ELF-1 (cell line): ENCODE data around the gene SCD5.
"Not testable (repeated sequence)": the region's sequence is repeated elsewhere in the genome, so short reads cannot be mapped to it uniquely, and the experiment has no call there.

ENCODE experiments used
- DNase-seq: peaks from one replicate; pipeline ENCODE4 v3.0.0-alpha.2; 2016; ENCODE audit warnings: low read depth, low spot score

Gene SCD5

DNA sequence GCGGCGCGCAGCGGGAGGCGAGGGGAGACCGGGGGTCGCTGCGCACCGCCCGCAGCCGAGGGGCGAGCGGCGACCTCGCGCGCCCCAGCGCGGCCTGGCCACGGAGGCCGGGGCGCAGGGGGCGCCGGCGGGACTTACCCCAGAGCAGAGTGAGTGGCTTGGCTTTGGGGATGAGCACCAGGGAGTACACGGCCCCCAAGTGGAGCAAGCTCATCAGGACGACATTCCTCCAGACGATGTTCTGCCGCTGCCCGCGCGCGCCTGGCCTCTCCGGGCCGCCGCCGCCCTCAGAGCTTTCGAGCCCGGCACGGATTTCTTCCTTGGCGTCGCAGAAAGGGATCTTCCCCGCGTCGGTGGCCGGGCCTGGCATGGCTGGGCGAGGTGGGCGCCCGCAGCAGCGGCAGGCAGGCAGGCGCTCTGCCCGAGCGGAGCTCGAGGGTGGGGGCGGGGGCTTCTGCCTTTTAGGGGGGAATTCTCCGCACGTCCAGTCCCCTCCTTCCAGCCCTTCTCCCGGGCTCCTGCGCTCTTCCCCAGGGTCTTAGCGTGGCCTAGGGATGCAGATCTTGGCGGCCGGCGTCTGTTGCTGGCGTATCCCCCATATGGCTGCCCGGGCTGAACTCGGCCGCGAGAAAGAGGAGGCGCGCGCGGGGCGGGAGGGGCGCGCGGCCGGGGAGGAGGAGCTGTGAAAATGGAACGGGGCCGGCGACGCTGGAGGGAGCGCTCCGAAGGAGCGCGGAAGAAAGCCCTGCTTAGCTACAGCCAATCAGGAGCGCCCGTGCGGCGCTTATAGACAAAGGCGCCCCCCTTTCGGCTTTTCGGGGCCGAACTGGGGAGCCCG, at the start of gene SCD5:
SCD5 (minus strand) TSS at position 629 of the 838 bp plus-strand sequence; CDS start at position 370, 259 bp downstream.
- DNase-seq = peak; percentile 51

DNA sequence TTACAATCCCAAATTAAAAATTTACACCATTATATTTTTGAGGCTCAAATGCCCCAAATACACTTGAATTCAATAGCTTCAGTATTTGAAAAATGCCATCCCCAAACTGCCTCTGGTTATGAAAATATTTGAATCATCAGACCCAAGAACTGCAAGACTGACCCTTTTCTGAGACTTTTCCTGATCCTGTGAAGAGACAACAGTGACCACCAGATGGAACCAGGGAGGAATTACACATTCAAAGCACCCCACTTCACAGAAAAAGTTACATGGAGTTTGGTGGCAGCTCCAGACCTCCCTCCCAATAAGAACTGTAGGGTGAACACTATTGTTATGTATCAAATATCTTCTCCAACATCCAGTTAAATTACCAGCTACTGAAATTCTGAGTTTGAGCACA, 44.0 kb upstream of the SCD5 start:
- no peak for DNase-seq

DNA sequence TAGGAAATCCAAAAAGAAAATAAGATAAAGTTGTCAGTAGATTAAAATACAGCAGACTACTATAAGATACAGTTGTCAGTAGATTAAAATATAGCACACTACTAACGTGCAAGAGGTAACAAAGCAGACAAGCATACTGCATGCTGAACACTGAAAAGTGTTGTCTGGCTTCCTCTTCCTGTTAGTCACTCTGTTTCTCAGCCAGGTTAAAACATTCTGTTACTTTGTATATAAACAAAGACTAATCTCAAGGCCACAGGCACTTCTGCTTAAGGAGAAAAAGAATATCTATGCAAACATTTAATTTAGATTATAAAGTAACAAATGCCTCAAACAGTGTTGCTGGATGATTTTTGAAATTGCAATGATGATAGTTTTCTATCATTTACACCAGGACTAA, 41.0 kb upstream of the SCD5 start:
- no peak for DNase-seq

DNA sequence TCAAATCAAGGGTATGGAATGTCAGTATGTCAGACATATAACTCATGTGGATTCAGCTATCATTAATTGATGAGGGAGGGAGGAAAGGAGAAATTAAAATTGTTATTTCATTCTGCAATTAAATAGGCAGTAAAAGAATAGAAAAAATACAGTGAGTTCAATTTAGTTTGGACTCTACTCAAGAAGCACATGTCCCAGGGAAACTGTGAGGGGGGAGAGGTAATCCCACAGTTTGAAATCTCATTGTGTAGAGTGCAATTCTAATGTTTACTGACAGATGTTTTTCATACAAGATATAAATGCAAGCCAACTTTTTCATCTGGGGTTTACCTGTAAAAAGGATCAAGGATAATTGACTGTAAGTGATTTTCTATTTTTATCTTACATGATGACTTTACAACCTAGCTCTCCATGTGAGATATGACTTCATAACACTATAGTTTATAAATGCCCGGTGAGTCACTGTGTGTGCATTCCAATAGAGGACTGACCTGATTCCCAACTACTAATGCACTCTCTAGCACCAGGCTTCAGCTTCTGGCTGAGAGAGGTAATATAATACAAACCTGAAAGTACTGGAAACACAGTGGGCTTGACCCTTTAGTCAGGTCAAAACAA, 35.2 kb upstream of the SCD5 start:
- no peak for DNase-seq

DNA sequence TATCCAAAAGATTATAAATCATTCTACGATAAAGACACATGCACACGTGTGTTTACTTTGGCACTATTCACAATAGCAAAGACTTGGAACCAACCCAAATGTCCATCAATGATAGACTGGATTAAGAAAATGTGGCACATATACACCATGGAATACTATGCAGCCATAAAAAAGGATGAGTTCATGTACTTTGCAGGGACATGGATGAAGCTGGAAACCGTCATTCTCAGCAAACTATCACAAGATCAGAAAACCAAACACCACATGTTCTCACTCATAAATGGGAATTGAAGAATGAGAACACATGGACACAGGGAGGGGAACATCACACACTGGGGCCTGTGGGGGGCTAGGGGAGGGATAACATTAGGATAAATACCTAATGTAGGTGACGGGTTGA, 34.5 kb upstream of the SCD5 start:
- not testable (repeated sequence) for DNase-seq

DNA sequence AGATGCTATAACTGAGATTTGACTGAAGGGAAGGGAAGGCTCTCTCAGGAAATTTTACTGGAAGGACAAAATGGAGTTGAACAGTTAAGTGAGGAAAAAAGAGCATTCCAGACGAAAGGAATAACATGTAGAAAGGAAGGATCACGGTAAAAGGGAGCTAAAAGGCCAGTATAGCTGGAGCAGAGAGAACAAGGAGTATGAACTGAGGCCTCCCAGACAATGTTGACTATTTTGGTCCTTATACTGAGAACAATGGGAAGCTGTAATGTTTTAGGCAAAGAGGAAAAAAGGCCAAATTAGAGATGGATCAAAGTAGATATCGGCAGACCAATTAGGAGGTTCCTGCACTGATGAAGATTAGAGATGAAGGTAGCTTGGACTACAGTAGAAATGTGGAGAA, 26.8 kb upstream of the SCD5 start:
- no peak for DNase-seq

DNA sequence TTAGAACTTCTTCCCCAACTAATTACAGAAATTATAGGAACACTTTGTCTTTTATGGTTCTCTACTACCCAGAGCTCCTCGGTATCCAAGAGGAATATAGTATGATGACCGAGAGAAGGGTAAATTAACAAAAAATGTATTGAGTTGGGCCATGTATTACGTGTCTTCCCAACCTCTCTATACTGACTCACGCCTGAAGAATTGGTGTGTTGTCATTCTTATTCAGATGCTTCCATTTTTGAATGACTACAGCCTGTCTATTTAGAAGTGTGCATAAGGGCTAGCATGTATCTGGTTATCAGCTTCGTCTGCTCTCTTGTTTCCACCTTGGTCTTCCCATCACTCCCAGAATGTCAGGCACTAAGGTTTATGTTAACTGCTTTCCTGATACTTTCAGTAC, 24.5 kb upstream of the SCD5 start:
- no peak for DNase-seq

DNA sequence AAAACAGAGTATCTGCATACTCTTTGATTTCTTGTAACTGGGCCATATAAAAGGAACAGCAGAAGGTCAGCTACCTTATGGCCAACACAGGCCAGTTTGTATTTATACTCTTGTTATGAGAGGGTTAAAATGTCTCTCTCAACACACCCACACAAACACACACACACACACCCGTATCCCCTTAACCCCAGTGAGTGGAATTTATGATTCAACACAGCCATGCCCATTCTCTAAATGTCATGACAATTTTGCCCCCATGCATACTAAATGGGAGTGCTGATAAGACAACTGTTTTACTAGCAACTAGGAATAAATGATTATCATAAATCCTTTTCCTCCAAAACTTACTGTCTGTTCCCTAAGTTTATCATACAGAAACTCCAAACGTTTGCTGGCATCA, 22.1 kb upstream of the SCD5 start:
- DNase-seq = no peak

DNA sequence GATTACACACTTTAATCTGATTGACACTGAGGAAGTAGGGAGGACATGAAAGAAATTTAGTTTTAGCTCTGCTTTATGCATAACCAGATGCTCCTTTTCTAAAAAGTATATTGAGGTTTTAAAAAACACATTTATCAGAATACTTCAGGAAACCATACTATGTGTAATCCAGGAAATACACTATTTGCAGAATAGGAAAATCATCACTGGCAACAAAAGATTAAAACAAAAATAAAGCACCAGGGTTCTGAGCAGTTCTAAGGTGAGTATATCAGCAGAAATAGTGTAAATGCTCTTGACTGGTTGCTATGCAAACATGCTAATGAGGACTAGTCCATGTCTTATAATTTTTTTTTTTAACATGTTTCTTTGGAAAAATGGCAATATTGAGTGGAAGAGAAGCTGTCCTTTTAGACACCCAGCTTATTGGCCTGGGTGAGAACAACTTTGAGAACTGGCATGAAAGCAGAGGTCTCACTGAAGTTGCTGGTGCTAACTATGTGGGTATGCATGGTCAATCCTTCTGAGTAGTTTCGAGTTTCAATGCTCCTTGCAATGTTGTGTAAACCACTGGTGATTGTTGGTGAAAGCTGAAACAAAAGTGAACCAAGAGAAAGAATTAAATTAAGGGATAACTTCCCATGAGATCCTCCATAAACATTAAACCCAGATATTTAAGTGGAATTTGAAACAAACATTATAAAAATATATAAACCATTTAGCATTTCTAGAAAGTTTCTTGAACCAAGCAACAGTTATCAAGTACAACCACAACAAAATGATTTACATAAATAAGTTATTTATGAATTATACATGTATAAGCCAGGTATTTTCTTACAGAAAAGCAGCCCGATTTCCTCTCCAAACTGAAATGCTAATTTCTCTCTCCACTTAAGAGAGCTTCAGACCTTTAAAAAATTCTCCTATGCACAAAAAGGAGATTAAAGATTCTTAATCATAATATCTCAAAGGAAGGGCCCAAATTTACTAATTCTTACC, 20.4 kb upstream of the SCD5 start:
- DNase-seq = no peak

DNA sequence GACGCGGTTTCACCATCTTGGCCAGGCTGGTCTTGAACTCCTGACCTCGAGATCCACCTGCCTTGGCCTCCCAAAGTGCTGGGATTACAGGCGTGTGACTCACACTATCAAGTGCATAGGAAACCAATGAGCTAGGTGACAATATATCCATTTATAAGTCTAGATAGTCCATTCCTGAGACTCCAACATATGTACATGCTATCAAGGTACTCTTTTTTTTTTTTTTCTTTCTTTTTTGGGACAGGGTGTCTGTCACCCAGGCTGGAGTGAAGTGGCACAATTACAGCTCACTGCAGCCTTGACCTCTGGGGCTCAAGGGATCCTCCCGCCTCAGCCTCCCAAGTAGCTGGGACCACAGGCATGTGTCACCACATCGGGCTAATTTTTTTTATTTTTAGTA, 18.3 kb upstream of the SCD5 start:
- DNase-seq = not testable (repeated sequence)

DNA sequence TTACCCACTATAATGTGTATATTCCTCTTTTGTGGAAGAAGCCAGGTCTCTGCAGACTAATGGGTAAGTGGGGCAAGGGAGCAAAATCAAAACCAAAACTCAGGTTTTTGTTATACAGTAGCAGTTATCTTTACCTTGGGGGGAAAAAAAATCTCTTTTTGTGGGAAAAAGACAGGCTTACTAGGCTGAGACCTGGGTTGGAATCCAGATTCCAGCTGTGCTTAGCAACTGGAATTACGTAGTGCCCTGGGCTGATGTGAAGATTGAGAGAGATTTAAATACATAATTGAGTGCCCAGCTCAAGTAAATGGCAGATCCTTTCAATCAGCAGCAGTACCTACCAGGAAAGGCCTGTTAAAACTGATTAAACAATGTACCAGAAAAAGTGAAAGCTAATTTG, 15.4 kb upstream of the SCD5 start:
- no peak for DNase-seq

DNA sequence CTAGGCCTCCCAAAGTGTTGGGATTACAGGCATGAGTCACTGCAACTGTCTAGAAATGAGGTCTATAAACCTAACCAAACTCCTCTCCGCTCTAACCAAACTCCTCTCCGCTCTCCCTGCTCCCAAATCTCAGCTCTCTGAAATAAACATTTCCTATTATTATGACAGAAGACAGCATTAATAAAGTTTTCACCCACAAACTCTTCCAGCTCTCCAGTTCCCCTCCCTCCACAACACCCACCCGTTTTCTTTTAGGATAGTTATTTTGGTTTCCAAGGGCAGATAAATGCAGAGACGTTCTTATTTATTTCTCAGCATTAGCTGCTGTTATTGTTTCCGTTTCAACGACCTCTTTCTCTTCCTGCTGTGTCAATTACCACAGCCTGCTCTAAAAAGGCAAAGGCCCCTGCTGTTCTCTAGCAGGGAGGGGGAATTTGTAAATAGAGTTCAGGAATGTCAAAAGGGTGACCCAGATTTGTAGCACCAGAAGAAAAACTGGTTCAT, 13.3 kb upstream of the SCD5 start:
- peak; percentile 50 for DNase-seq

DNA sequence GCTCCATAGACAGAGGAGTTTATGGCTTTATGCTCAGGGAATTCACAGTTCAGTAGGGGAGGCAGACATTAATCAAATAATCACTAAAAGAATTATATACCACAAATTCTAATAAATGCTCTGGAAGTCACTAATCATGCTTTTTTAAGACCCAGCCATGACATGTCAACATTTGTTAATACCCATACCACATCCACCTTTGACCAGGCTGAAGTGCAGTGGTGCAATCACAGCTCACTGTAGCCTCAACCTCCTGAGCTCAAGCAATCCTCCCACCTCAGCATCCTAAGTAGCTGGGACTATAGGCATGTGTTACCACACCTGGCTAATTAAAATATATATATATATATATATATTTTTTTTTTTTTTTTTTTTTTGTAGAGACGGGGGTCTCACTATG, 12.8 kb upstream of the SCD5 start:
- no peak for DNase-seq

DNA sequence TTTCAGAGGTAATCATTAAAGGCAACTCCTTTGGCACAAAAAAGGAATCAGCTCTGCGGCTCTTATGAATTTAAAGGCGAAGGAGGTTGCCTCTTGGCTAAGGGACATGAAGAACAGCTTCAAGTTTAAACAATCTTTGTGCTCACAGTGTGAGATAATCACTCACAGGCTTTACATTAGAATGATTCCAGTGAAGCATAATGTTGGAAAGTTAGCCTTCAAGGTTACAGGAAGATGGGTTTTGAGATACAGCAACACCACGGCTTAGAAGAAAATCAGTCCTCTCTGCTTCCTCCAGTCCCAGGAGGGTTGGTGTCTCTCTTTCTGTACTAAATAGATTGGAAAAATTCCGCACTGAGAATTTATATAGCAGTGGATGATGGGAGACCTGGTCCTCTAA, 11.6 kb upstream of the SCD5 start:
- no peak for DNase-seq

DNA sequence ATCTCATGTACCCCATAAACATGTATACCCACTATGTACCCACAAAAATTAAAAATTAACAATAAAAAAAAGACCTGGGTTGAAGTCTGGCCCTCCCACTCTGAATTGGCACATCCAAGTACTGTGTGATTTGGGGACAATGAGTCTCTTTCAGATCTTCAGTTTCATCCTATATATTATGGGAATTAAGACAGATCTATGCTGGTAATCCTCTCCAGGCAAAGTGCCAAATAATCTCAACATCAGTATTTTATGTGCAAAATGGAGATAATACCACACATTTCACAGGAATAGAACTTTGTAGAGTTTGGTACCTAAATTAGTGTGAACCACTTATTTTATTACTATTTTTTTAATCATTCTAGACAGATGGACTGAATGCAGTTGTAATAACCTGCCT, 11.0 kb upstream of the SCD5 start:
- no peak for DNase-seq

DNA sequence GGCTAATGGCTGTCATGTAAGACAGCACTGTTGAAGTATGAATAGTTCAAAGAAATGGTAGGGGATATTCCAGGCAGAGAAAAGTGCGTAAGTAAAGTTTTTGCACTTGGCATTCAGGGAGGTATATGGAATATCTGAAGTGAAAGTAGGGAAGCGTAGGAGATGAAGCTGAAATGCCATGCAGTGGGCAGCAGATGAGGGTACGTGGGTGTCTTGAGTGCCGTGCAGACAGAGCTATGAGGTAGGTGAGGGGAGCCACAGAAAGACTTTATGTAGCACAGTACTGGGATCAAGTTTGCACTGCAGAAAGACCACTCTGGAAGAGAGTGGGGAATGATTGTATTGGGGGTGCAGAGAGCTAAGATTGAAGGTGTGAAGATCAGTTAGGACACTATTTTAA, 5.2 kb upstream of the SCD5 start:
- DNase-seq = no peak

DNA sequence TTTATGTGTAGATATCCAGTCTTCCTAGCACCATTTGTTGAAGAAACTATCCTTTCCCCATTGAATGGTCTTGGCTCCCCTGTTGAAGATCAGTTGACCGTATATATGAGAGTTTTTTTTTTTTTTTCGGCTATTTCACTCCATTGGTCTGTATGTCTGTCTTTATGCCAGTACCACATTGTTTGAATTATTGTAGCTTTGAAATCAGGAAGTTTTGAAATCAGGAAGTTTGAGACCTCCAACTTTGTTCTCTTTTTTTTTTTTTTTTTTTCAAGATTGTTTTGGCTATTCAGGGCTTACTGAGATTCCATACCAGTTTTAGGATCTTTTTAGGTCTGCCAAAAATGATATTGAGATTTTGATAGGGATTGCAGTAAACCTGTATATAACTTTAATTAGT, 4.3 kb upstream of the SCD5 start:
- DNase-seq = no peak

DNA sequence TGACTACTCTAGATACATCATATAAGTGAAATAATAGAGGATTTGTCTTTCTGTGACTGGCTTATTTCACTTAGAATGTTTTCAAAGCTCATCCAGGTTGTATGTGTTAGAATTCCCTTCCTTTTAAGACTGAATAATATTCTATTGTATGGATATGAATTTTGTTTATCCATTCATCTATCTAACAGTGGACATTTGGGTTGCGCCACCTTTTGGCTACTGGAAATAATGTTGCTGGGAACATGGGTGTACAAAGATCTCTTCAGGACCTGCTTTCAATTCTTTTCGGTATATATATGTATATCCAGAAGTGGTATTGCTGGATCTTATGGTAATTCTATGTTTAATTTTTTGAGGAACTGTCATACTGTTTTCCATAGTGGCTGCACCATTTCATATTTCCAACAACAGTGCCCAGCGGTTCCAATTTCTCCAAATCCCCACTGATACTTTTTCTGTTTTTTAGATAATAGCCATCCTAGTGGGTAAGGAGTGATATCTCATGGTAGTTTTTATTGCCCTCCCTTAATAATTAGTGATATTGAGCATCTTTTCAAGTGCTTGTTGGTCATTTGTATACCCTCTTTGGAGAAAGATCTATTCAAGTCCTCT, 3.4 kb upstream of the SCD5 start:
- no peak for DNase-seq

DNA sequence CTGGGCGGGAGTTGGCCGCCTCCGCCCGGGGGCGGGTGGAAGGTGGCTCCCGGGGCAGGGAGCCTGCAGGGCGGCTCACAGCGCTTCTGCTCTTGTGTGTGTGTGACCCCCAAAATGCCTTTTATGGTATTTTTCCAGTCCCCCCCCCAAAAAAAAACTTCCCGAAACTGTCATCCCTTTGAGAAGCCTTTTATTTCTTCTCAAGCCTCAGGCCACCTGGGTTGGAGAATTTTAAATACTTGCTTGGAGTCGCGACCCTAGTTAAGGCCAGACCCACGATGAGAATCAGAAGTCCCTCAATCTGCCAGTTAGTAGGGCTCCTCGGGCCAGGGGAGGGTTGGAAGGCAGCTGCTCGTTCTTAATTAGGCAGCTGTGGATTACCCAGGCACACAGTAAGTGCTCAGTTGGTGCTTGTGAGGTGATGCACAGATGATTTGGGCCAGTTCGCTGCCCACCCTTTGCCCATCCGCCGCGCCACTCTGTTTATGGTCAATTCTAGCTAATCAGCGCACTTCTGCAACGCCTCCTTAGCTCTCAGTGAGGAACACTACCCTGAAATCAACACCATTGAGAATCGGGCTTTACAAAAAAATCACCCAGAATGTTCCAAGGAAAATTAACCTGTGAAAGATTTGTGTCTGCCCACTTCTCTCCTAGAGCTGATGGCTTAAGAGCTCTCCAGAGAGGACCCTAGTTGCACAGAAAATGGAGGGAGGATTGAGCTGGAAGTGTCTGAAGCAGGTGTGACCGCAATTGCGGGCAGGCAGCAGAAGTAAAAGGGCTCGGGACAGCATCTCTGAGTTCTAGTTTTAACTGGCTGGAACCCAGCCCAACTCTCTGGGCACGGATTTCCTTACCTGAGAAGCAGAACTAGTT, 648 bp upstream of the SCD5 start:
- DNase-seq = no peak

DNA sequence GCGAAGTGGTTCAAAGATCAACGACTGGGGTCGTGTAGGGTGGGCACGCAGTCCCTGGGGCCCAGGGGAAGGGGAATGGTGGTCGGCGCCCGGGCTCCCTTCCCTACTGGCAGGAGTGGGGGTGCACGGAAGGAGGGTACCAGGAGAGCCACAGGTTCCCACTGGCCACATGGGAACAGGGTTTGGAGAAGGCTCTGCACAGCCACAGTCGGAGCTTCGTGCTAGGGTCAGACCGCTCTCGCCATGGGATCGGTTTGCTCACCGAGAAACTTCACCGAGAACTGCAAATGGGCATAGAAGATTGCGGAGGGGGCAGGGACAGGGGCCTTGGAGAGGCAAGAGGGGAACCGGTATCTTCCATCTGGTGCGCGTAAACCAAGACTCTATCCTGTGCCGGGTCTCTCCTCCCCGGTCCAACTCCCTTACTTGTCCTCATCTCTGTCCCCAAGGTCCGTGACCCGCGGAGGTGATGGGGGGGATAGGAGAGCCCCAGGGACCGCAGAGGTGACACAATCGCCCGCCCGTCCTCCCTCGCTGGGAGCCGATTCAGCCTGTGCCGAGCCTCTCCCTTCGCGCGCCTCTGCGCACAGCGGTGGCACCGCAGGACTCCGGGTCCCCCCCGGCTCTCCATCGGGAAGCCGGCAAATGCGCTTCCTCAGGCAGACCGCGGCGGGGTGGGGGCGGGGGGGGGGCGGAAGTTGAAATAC, 1.0 kb downstream of the SCD5 start:
- DNase-seq = peak; percentile 47
